Activated CD4-positive, alpha-beta T cell treated with anti-CD3 and anti-CD28 coated beads, Interleukin-2, amount 50 U/mL, for 16 hours (primary cell): ENCODE measurements around the gene LYPD5.
"Not testable (repeated sequence)": the region's sequence is repeated elsewhere in the genome, so short reads cannot be mapped to it uniquely, and the experiment has no call there.

Source experiments
- DNase-seq: peaks from one replicate; pipeline ENCODE4 v3.0.0-alpha.2; 2020

LYPD5 gene, protein sequence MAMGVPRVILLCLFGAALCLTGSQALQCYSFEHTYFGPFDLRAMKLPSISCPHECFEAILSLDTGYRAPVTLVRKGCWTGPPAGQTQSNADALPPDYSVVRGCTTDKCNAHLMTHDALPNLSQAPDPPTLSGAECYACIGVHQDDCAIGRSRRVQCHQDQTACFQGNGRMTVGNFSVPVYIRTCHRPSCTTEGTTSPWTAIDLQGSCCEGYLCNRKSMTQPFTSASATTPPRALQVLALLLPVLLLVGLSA

DNA sequence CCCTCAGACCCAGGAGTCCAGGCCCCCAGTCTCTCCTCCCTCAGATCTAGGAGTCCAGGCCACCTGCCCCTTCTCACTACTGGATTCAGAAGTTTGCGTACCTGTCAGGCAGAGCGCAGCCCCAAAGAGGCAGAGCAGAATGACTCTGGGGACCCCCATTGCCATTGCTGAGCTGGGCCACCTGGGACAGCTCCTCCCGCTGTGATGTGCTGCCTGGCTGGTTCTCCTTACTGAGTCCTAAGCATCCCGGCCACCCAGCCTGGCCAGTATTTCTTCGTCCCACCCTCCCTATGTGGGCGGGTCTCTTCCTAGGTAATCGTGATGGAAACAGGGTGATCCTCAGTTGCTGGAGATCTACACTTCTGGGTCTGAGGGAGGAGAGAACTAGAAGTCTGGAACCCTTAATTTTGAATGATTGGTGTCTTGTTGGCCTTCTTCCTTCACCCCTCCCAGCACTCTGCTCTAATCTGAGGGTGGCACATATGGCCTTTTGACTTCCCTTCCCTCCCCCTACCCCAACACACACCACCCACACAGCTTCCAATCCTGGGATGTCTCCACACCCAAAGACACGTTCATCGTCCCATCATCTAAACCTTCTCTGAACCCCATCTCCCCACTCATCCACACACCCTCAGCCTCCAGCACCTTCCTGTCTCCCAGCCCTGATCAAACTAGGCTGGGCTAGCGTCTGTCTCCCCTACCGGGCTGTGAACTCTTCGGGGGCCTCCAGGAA, at the start of gene LYPD5:
TSS of gene LYPD5 (minus strand) at position 232 of the 736 bp plus-strand sequence. CDS start at position 165, 67 bp downstream.
- DNase-seq: no peak

DNA sequence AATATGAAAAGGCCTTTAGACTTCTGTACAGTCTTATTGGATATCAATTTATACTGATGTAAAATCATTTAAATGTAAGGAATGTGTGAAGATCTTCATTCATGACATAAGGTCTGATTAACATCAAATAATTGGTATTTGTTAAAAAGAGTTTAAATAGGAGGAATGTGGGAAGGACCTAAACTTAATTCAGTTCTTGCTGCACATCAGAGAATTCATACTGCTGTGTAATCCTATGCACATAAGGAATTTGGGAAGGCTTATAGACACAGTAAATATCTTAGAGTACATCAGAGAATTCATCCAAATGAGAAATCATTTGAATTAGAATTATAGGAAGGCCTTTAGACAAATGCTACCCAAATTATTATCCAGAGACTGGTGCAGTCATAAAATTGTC, 46.6 kb upstream of the LYPD5 start:
- no peak for DNase-seq

DNA sequence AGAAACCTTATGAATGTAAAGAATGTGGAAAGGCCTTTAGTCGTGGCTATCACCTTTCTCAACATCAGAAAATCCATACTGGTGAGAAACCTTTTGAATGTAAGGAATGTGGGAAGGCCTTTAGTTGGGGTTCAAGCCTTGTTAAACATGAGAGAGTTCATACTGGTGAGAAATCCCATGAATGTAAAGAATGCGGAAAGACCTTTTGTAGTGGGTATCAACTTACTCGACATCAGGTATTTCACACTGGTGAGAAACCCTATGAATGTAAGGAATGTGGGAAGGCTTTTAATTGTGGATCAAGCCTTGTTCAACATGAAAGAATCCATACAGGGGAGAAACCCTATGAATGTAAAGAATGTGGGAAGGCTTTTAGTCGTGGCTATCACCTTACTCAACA, 45.6 kb upstream of the LYPD5 start:
- DNase-seq: no peak

DNA sequence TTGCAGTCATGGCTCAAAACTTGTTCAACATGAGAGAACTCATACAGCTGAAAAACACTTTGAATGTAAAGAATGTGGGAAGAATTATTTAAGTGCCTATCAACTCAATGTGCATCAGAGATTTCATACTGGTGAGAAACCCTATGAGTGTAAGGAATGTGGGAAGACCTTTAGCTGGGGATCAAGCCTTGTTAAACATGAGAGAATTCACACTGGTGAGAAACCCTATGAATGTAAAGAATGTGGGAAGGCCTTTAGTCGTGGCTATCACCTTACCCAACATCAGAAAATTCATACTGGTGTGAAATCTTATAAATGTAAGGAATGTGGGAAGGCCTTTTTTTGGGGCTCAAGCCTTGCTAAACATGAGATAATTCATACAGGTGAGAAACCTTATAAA, 45.0 kb upstream of the LYPD5 start:
- DNase-seq: no peak

DNA sequence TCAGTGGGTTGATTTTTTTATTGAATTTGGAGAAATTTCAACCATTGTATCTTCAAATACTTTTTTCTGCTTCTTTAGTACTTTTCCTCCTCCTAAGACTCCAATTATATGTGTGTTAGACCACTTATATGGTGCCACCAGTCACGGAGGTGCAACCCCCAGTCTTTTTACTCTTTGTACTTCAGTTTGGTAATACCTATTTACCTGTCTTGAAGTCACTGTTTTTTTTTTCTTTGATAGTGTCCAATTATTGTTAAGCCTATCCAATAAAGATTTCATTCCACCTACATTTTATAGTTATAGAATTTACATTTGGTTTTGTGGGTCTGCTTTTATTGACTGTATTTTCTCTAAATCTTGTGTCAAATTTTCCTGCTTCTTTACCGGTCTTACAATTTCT, 39.8 kb upstream of the LYPD5 start:
- no peak for DNase-seq

DNA sequence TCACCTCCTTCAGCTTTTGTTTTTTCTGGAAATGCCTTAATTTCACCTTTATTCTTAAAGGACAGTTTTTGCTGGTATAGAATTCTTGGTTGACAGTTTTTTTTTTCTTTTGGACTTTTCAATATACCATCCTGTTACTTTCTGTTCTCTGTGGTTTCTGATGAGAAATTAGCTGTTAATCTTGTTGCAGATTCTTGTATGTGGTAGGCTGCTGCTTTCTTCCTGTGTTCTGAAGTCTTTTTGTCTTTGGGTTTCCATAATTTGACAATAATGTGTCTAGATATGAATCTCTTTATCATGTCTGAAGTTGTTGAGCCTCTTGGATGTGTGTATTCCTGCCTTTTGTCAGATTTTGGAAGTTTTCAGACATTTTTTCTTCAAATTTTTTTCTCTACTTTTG, 36.9 kb upstream of the LYPD5 start:
- no peak for DNase-seq

DNA sequence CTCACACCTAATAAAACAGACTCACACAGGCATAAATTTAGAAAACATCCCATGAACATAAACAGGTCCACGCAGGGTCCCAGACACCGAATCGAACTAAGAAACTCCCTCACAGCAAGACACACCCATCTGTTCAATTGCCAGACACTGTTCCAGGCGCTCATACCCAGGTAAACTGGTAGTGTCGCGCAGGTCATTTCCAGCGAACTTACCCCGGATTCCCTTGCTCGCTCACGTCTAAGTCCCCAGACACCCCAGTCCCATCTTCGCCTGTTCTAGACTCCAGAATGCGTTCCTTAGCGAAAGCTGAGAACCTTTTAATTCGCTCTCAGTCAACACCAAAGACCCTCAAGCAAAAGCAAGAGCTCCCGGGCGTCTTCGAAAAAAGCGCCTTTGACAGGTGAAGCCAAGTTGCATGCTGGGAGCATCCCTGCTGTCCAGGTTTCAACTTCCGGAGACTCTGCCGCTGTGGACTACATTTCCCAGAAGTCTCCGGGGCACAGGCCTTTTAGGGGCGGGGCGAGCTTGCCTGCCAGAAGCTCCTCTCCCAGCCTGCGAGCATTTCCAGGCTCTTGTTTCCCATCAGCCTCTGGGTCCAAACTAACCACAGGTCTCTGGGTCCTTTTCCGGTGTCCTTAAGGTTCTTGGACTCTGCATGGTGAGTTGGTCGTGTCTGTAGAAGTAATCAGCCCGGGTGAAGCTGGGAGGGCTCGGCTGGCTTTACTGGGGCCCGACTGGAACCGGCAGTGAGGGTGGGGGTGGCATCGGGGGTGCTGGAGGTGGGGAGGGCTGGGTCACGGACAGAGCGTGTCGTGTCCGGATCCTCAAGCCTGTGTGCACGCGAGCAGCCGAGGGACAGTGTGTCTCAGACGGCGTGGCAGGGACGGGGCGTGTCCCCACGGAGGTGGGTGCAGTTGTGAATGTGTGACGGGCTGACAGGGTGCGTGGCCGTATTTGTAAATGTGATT, 24.8 kb upstream of the LYPD5 start, which contains the start of gene ZNF283:
TSS of gene ZNF283 (plus strand) at position 535 of the 968 bp plus-strand sequence. CDS start 6,184 bp downstream, outside the sequence.
- peak; percentile 89 for DNase-seq

DNA sequence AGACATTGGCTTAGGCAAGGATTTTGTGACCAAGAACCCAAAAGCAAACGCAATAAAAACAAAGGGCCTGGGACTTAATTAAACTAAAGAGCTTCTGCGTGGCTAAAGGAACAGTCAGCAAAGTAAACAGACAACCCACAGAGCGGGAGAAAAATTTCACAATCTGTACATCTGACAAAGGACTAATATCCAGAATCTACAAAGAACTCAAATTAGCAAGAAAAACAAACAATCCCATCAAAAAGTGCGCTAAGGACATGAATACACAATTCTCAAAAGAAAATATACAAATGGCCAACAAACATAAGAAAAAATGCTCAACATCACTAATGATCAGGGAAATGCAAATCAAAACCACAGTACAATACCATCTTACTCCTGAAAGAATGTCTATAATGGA, 22.3 kb upstream of the LYPD5 start:
- not testable (repeated sequence) for DNase-seq

DNA sequence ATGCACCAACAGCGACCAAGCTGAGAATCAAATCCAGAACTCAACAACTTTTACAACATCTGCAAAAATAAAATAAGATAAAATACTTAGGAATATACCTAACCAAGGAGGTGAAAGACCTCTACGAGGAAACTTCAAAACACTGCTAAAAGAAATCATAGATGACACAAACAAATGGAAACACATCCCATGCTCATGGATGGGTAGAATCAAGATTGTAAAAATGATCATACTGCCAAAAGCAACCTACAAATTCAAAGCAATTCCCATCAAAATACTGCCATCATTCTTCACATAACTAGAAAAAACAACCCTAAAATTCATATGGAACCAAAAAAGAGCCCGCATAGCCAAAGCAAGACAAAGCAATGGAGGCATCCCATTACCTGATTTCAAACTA, 21.6 kb upstream of the LYPD5 start:
- not testable (repeated sequence) for DNase-seq

DNA sequence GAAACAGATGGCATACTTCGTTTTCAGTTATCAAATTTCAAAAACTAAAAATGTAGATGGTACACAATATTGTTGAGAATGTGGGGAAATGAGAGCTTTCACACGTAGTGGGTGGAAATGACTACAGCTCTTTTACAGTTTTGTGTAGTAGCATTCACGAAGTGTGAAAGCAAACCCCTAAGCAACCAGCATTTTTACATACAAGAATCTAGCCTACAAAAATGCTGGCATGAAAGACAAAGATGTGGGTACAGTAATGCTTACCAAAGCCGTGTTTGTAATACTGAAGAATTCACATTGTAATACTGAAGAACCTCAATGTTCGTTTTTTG, 18.6 kb upstream of the LYPD5 start:
- DNase-seq: no peak

DNA sequence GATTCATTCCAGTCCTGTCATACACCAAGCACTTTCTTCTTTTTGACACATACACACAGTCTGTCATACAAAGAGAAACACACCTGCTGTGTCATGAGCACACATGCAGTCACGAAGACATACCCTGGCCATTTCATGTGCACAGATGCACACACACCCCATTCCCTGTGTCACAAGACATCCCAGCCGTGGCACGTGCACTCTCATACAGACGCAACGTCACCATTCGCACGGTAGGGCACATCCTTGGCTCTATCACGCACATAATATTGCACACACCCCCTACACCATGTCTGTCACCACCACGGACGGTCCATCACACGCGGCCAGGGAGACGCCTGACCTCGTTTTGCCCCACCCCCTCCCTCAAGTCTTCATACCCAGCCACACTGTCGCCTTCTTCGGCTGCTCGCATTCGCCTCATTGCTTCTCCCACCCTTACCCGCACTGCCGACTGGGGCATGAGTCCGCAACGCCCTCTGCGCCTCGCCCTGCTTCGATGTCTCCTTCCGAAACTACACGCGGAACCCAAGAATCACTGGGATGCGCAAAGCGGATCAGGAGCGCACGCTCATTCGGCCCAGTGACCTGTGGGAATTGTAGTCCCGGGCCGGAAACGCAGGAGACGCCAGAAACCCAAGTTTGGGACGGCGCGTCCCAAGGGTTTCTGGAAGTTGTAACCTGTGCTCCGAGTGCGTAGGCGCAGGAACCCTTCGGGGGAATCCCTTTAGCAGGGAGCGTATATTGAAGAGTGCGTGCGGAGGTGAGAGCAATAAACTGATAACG, 18.0 kb upstream of the LYPD5 start:
- no peak for DNase-seq

DNA sequence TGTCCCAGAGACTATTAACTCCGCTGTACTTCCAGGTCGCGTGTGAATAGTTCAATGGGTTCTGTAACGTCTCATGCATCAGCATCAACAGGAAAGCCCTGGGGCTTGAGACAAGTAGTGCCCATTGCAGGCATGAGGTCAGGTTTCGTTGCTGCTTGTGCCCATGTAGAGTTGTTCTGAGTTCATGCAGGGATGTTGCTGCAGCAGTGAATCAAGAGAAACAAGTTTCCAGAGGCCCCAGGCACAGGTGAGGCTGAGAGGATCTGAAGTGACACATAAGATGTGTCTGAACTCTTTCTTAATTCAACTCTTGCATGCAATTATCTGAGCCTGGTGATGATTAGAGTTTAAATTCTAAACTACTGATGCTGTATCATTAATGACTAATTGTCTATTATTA, 16.3 kb upstream of the LYPD5 start:
- no peak for DNase-seq

DNA sequence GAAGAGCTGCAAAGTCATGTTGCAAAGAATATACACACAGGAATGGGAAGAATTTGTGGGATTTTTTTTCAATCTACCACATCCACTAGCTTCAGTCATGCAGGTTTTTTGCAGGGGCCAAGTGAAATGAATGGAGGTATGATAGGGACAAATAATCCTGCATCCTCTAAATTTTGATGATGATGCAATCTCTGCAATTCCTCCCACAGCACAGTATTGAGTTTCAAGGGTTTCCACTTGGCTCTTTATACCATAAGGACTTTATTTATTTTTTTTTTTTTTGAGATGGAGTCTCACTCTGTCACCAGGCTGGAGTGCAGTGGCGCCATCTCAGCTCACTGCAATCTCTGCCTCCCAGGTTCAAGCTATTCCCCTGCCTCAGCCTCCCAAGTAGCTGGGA, 15.2 kb upstream of the LYPD5 start:
- DNase-seq: not testable (repeated sequence)

DNA sequence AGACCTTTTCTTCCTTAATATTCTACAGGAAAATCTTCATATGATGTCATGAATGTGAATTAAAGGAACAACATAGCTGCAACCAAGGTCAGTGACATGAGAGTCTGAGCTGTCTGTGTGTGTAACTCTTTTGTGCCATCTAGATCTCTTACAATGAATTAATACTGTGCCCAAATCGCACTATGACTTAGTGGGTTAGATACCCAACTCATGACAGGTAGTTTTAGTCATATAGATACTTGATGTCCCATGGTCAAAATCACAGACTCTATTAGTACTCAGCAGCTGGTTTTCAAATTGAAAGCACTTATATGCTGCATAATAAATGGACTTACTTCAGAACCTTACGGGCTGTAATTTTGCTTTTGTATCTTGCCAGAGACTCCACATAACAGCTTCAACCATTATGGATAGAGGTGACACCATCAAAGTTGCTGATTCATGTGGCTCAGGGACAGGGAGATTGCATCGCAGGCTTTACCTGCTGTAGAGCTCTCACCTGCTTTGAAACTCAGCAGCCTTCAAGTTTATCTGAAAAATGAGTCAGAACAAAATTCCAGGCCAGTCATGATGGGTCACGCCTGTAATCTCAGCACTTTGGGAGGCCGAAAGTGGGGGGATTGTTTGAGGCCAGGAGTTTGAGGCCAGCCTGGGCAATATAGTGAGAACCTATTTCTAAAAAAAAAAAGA, 12.6 kb upstream of the LYPD5 start:
- DNase-seq: peak; percentile 24

DNA sequence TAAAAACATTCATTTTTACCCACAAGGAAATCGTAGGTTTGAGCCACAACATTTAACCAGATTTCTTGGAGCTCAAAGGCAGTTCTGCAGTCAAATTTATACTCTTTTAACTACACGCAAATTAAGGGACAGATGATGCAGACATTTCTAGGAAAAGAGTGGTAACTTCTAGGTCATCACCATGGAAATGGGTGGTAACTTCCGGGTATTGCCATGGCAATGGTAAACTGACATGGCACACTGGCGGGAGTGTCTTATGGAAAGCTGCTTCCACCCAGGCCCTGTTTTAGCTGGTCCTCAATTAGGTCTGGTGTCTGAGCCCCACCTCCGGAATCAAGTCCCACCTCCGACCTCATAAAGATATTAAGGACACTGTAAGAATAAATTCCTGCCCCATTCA, 10.4 kb upstream of the LYPD5 start:
- no peak for DNase-seq

DNA sequence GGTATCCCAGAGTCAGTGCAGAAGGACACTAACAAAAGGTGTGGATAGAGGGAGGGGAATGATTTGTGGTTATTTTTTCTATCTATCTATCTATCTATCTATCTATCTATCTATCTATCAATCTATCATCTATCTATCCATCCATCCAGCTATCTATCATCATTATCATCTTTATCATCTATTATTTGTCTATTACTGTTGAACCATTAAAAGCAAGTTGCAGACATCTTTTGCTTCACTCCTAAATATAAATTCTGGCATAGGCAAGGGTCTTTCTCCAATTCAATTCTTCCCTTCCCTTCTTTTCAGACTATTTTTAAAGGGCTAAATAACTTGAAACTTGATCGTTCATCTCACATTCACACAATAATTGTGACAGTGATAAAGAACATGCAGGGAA, 10.0 kb upstream of the LYPD5 start:
- DNase-seq: no peak

DNA sequence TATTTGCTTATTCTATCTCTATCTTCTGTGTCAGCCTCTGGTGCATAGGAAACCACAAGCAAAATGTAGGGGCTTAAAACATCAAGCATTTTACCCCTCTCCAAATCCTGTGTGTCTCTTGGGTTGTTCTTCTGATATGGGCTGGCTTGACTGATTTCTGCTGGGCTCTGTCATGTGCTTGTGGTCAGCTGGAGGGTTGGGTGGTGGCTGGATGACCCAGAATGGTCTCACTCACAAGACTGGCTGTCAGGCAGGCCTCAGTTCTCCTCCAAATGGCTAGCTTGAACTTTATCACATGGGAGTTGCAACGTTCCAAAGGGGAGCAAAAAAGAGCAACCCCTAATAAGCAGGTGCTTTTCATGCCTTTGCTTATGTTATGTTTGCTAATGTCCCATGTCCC, 9.6 kb upstream of the LYPD5 start:
- no peak for DNase-seq

DNA sequence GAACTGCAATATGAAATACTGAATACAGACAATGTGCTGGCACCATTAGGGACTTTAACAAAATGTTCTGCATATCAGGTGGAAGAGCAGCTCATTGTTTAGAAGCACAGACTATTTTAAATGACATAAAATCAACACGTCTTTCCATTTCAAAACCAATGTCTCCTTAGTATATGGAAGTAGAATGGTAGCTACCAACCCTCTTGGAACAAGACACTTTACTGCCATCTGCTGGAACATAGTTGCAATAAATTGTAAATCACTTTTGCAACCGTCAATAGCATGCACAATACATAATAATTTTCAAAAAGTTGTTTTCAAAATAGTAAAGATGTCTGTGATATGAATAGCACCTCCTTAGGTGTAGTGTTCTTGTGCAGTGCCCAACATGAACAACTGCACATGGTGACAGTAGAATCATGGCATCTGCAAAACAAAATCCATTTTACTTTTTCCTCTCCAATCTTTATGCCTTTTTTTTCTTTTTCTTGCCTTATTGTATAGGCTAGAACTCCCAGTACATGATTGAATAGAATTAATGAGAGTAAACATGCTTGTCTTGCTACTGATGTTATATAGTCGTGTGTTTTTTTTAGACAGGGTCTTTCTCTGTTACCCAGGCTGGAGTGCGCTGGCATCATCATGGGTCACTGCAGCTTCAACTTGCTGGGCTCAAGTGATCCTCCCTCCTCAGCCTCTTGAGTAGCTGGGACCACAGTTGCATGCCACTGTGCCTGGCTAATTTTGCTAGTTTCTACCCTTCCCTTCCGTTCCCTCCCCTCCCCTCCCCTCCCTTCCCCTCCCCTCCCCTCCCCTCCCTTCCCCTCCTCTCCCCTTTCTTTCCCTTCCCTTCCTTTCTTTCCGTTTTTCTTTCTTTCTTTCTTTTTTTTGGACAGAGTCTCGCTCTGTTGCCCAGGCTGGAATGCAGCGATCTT, 7.8 kb upstream of the LYPD5 start:
- peak; percentile 51 for DNase-seq

DNA sequence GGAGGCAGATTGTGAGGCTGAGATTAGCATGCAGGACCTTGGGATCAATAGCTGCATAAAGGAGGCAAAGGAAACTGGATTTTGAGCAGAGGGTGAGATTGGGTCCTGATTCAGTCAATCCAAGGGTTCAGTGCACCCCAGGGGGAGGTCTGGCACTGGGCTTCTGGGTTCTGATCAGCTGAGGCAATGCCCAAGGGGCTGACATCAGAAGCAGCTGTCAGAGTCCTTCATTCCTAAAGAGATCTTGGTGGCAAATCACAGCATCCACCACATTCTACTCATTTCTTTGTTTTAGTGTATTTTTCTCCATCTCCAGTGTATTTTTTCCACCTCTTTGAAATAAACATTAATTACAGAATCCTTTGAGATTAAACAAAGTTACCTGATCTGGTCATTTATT, 5.4 kb upstream of the LYPD5 start:
- no peak for DNase-seq

DNA sequence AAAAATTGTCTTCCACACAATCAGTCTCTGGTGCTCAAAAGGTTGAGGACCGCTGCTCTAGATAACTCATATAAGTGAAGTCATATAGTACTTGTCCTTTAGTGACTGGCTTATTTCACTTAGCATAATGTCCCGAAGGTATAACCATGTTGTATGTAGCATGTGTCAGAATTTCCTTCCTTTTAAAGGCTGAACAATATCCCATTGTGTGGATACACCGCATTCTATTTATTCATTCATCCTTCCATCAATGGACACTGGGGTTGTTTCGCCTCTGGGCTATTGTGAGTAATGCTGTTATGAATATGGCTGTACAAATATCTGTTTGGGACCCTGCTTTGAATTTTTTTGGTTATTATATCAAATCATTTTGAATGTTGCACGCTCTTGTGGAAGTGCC, 4.6 kb upstream of the LYPD5 start:
- DNase-seq: no peak

DNA sequence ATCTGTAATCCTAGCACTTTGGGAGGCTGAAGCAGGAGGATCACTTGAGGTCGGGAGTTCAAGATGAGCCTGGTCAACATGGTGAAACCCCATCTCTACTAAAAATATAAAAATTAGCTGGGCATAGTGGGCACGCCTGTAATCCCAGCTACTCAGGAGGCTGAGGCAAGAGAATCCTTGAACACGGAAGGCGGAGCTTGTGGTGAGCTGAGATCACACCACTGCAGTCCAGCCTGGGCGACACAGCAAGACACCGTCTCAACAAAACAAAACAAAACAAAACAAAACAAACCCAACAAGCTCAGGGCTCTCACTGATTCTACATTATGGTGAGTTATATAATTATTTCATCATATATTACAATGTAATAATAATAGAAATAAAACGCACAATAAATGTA, 4.2 kb upstream of the LYPD5 start:
- DNase-seq: not testable (repeated sequence)
